ENCODE data around the gene CFAP61.

Gene CFAP61

GRCh38 chr20:20018366-20018765, 34.0 kb upstream of the CFAP61 start:
- Histone ChIP-seq H3K9ac (ENCODE audit: low read length) (peak overlapping the region; percentile 54), H3K4me1 (ENCODE audit: insufficient read depth, low read length) (peaks cover 22% of the 10 kb centered on the region), H3K36me3 (ENCODE audit: insufficient read depth, low read length) (peaks cover 3% of the 10 kb centered on the region), H3K4me3 (ENCODE audit: low read depth in 1 of 2, low read length in 2 of 2) (peak overlapping the region in 1 of 2 donors; percentile 77), H3K27ac (ENCODE audit: low read depth, low read length) (no peak overlapping the region), H3K27me3 (ENCODE audit: control insufficient read depth in 1 of 2, insufficient read depth in 2 of 2, low read length in 2 of 2) (no peaks in the 10 kb centered on the region), H3K9me3 (ENCODE audit: low read length) (no peaks in the 10 kb centered on the region)

DNA sequence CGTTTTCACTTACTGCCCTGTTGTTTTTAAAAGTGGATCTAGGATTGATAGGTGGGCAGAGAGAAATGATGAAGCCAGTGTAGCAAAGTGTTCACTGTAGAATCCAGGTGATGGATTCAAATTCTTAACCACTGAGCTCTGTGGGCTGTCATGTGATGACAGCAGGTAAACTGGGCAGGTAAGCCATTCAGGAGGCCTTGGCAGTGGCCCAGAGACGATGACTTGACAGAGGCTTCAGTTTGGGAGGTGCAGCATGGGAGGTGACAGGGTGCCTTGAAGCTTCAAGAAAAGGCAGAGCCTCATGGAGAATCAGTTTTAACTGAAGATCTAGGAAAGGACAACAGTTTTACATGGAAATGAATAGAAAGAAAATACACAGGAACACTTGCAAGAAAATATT, 33.2 kb upstream of the CFAP61 start:
- no peaks in the 10 kb centered on the region for H3K9me3 ChIP-seq (ENCODE audit: low read length)
- H3K36me3 ChIP-seq (ENCODE audit: insufficient read depth, low read length): peaks cover 4% of the 10 kb centered on the region
- peaks cover 22% of the 10 kb centered on the region for H3K4me1 ChIP-seq (ENCODE audit: insufficient read depth, low read length)
- no peak overlapping the region for H3K4me3 ChIP-seq (ENCODE audit: low read depth in 1 of 2, low read length in 2 of 2)
- H3K27me3 ChIP-seq (ENCODE audit: control insufficient read depth in 1 of 2, insufficient read depth in 2 of 2, low read length in 2 of 2): no peaks in the 10 kb centered on the region
- no peak overlapping the region for H3K9ac ChIP-seq (ENCODE audit: low read length)
- H3K27ac ChIP-seq (ENCODE audit: low read depth, low read length): no peak overlapping the region

DNA sequence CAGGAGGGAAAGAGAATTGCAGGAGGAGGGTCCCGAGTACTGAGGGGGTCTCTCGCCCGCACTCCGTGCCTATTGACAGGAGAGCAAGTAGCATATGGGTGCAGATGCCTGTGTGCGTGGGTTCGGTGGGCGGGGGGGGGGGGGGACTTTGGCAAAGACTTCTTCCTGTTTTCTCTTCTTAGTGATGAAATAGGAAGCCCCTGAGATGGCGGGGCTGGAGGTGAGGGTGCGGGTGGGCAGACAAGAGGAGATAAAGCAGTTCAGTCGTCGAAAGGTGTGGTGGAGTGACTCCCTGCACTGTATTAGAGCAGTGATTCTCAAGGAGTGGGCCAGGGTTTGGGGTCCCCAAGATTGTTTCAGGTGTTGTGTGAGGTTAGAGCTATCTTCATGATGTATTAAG, 31.4 kb upstream of the CFAP61 start:
- Histone ChIP-seq H3K36me3 (ENCODE audit: insufficient read depth, low read length) (peaks cover 7% of the 10 kb centered on the region), H3K9ac (ENCODE audit: low read length) (no peak overlapping the region), H3K27me3 (ENCODE audit: control insufficient read depth in 1 of 2, insufficient read depth in 2 of 2, low read length in 2 of 2) (no peaks in the 10 kb centered on the region), H3K9me3 (ENCODE audit: low read length) (no peaks in the 10 kb centered on the region), H3K4me3 (ENCODE audit: low read depth in 1 of 2, low read length in 2 of 2) (no peak overlapping the region), H3K27ac (ENCODE audit: low read depth, low read length) (no peak overlapping the region), H3K4me1 (ENCODE audit: insufficient read depth, low read length) (peaks cover 22% of the 10 kb centered on the region)

- Histone ChIP-seq H3K4me1 (ENCODE audit: insufficient read depth, low read length) (peaks cover 22% of the 10 kb centered on the region), H3K27me3 (ENCODE audit: control insufficient read depth in 1 of 2, insufficient read depth in 2 of 2, low read length in 2 of 2) (no peaks in the 10 kb centered on the region), H3K9ac (ENCODE audit: low read length) (no peak overlapping the region), H3K27ac (ENCODE audit: low read depth, low read length) (no peak overlapping the region), H3K4me3 (ENCODE audit: low read depth in 1 of 2, low read length in 2 of 2) (no peak overlapping the region), H3K9me3 (ENCODE audit: low read length) (no peaks in the 10 kb centered on the region), H3K36me3 (ENCODE audit: insufficient read depth, low read length) (peaks cover 10% of the 10 kb centered on the region)
Measured at GRCh38 chr20:20021835-20022234, 30.5 kb upstream of the CFAP61 start.

- Histone ChIP-seq H3K9me3 (ENCODE audit: low read length) (no peaks in the 10 kb centered on the region), H3K36me3 (ENCODE audit: insufficient read depth, low read length) (peaks cover 17% of the 10 kb centered on the region), H3K9ac (ENCODE audit: low read length) (no peak overlapping the region), H3K4me1 (ENCODE audit: insufficient read depth, low read length) (peaks cover 22% of the 10 kb centered on the region), H3K27me3 (ENCODE audit: control insufficient read depth in 1 of 2, insufficient read depth in 2 of 2, low read length in 2 of 2) (no peaks in the 10 kb centered on the region), H3K27ac (ENCODE audit: low read depth, low read length) (no peak overlapping the region), H3K4me3 (ENCODE audit: low read depth in 1 of 2, low read length in 2 of 2) (no peak overlapping the region)
Measured at GRCh38 chr20:20022498-20022897, 29.8 kb upstream of the CFAP61 start.

- peaks cover 23% of the 10 kb centered on the region for H3K36me3 ChIP-seq (ENCODE audit: insufficient read depth, low read length)
- no peak overlapping the region for H3K27ac ChIP-seq (ENCODE audit: low read depth, low read length)
- H3K9me3 ChIP-seq (ENCODE audit: low read length): no peaks in the 10 kb centered on the region
- H3K4me1 ChIP-seq (ENCODE audit: insufficient read depth, low read length): peaks cover 16% of the 10 kb centered on the region
- H3K4me3 ChIP-seq (ENCODE audit: low read depth in 1 of 2, low read length in 2 of 2): no peak overlapping the region
- H3K9ac ChIP-seq (ENCODE audit: low read length): no peak overlapping the region
- H3K27me3 ChIP-seq (ENCODE audit: control insufficient read depth in 1 of 2, insufficient read depth in 2 of 2, low read length in 2 of 2): no peaks in the 10 kb centered on the region
Measured at GRCh38 chr20:20023395-20023794, 28.9 kb upstream of the CFAP61 start.

GRCh38 chr20:20024942-20025341, 27.4 kb upstream of the CFAP61 start:
- H3K4me3 ChIP-seq (ENCODE audit: low read depth in 1 of 2, low read length in 2 of 2): no peak overlapping the region
- peaks cover 3% of the 10 kb centered on the region for H3K4me1 ChIP-seq (ENCODE audit: insufficient read depth, low read length)
- no peak overlapping the region for H3K27ac ChIP-seq (ENCODE audit: low read depth, low read length)
- peaks cover 26% of the 10 kb centered on the region for H3K36me3 ChIP-seq (ENCODE audit: insufficient read depth, low read length)
- H3K9ac ChIP-seq (ENCODE audit: low read length): no peak overlapping the region
- H3K27me3 ChIP-seq (ENCODE audit: control insufficient read depth in 1 of 2, insufficient read depth in 2 of 2, low read length in 2 of 2): no peaks in the 10 kb centered on the region
- H3K9me3 ChIP-seq (ENCODE audit: low read length): no peaks in the 10 kb centered on the region

GRCh38 chr20:20027284-20027683, 25.0 kb upstream of the CFAP61 start:
- Histone ChIP-seq H3K27me3 (ENCODE audit: control insufficient read depth in 1 of 2, insufficient read depth in 2 of 2, low read length in 2 of 2) (no peaks in the 10 kb centered on the region), H3K27ac (ENCODE audit: low read depth, low read length) (no peak overlapping the region), H3K36me3 (ENCODE audit: insufficient read depth, low read length) (peaks cover 43% of the 10 kb centered on the region), H3K9ac (ENCODE audit: low read length) (no peak overlapping the region), H3K9me3 (ENCODE audit: low read length) (no peaks in the 10 kb centered on the region), H3K4me3 (ENCODE audit: low read depth in 1 of 2, low read length in 2 of 2) (no peak overlapping the region), H3K4me1 (ENCODE audit: insufficient read depth, low read length) (no peaks in the 10 kb centered on the region)

DNA sequence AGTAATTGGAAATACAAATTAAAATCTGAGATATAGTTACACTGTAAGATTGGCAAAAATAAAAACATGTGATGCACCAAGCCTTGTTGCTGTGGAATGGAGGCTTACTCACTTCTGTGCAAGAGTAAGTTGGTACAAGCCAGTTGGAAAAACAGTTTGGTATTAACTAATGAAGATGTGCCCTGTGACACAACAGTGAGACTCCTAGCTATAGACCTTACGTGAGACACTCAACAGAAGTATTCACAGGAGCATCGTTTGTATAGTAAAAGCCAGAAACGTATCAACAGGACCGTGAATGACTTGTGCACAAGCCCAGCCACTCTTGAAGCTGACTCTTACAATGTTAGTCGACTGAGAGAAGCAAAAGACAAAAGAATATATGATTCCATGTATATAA, 20.5 kb upstream of the CFAP61 start:
- Histone ChIP-seq H3K27me3 (ENCODE audit: control insufficient read depth in 1 of 2, insufficient read depth in 2 of 2, low read length in 2 of 2) (no peaks in the 10 kb centered on the region), H3K36me3 (ENCODE audit: insufficient read depth, low read length) (peaks cover 72% of the 10 kb centered on the region), H3K27ac (ENCODE audit: low read depth, low read length) (no peak overlapping the region), H3K4me3 (ENCODE audit: low read depth in 1 of 2, low read length in 2 of 2) (no peak overlapping the region), H3K9ac (ENCODE audit: low read length) (no peak overlapping the region), H3K4me1 (ENCODE audit: insufficient read depth, low read length) (no peaks in the 10 kb centered on the region), H3K9me3 (ENCODE audit: low read length) (no peaks in the 10 kb centered on the region)

DNA sequence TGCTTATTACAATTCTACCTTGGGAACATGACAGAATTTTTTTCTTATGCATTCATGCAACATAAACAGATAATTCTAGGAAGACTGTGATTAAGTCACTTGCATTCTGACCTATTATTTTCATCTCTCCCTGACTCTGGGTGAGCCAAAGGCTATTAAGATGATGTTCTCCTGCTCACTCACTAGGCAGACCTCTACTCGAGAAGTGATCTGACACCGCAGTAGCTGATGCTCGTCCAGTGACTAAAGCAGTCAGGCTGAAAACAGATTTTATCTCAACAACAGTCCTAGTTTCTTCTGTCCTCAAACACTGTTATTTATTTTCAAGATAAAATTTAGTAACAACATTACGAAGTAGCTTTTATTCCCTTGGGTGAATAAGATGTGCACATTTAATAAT, 17.8 kb upstream of the CFAP61 start:
- Histone ChIP-seq H3K27me3 (ENCODE audit: control insufficient read depth in 1 of 2, insufficient read depth in 2 of 2, low read length in 2 of 2) (no peaks in the 10 kb centered on the region), H3K4me3 (ENCODE audit: low read depth in 1 of 2, low read length in 2 of 2) (no peak overlapping the region), H3K27ac (ENCODE audit: low read depth, low read length) (no peak overlapping the region), H3K4me1 (ENCODE audit: insufficient read depth, low read length) (no peaks in the 10 kb centered on the region), H3K9ac (ENCODE audit: low read length) (no peak overlapping the region), H3K9me3 (ENCODE audit: low read length) (no peaks in the 10 kb centered on the region), H3K36me3 (ENCODE audit: insufficient read depth, low read length) (peaks cover 84% of the 10 kb centered on the region)

GRCh38 chr20:20036756-20037155, 15.6 kb upstream of the CFAP61 start:
- Histone ChIP-seq H3K4me3 (ENCODE audit: low read depth in 1 of 2, low read length in 2 of 2) (no peak overlapping the region), H3K27ac (ENCODE audit: low read depth, low read length) (no peak overlapping the region), H3K27me3 (ENCODE audit: control insufficient read depth in 1 of 2, insufficient read depth in 2 of 2, low read length in 2 of 2) (no peaks in the 10 kb centered on the region), H3K9ac (ENCODE audit: low read length) (no peak overlapping the region), H3K9me3 (ENCODE audit: low read length) (no peaks in the 10 kb centered on the region), H3K4me1 (ENCODE audit: insufficient read depth, low read length) (no peaks in the 10 kb centered on the region), H3K36me3 (ENCODE audit: insufficient read depth, low read length) (peaks cover 92% of the 10 kb centered on the region)

- H3K4me3 ChIP-seq (ENCODE audit: low read depth in 1 of 2, low read length in 2 of 2): no peak overlapping the region
- H3K9ac ChIP-seq (ENCODE audit: low read length): no peak overlapping the region
- H3K4me1 ChIP-seq (ENCODE audit: insufficient read depth, low read length): no peaks in the 10 kb centered on the region
- peaks cover 94% of the 10 kb centered on the region for H3K36me3 ChIP-seq (ENCODE audit: insufficient read depth, low read length)
- H3K27me3 ChIP-seq (ENCODE audit: control insufficient read depth in 1 of 2, insufficient read depth in 2 of 2, low read length in 2 of 2): no peaks in the 10 kb centered on the region
- no peak overlapping the region for H3K27ac ChIP-seq (ENCODE audit: low read depth, low read length)
- no peaks in the 10 kb centered on the region for H3K9me3 ChIP-seq (ENCODE audit: low read length)
Measured at GRCh38 chr20:20037960-20038359, 14.4 kb upstream of the CFAP61 start.
